Liver (tissue), 9 donors: ENCODE data around the gene LRRC32. TPM values are rescaled to one million over a fixed set of nuclear protein-coding genes. Genes with fewer than 3 reads are reported as not detected.
A peak's percentile ranks its signal among the peaks of the same experiment; 100 is the strongest.

Source experiments
- DNase-seq: peaks from one replicate; pipeline ENCODE4 v3.0.0-alpha.2; 2017; ENCODE audit warnings: low spot score
- H3K27ac ChIP-seq, 2 donors: one replicate each; pipeline ENCODE4 v1.7.0; 2013; ENCODE audit warnings: inconsistent platforms in 2 of 2, low read length in 2 of 2, control low read depth in 1 of 2, low read depth in 1 of 2, mild to moderate bottlenecking in 1 of 2
- H3K27me3 ChIP-seq, 4 donors: one replicate each; pipeline versions ENCODE4 v1.6.1 to v1.7.0; 2013; ENCODE audit warnings: low read length in 3 of 4, inconsistent platforms in 1 of 4, mild to moderate bottlenecking in 1 of 4, moderate library complexity in 1 of 4; ENCODE audit not compliant: control insufficient read depth in 4 of 4, insufficient read depth in 4 of 4
- H3K36me3 ChIP-seq, 4 donors: one replicate each; pipeline versions ENCODE4 v1.6.1 to v1.7.0; 2013; ENCODE audit warnings: low read length in 3 of 4, mild to moderate bottlenecking in 3 of 4, low read depth in 1 of 4, moderate library complexity in 1 of 4; ENCODE audit not compliant: control insufficient read depth in 4 of 4, insufficient read depth in 3 of 4
- H3K4me1 ChIP-seq, 4 donors: one replicate each; pipeline versions ENCODE4 v1.6.1 to v1.7.0; 2013; ENCODE audit warnings: low read length in 3 of 4, mild to moderate bottlenecking in 3 of 4, moderate library complexity in 1 of 4; ENCODE audit not compliant: control insufficient read depth in 4 of 4, insufficient read depth in 4 of 4
- H3K4me3 ChIP-seq, 3 donors: one replicate each; pipeline versions ENCODE4 v1.6.1 to v1.7.0; 2013; ENCODE audit warnings: low read length in 3 of 3, control low read depth in 1 of 3, low read depth in 1 of 3, mild to moderate bottlenecking in 1 of 3
- H3K9ac ChIP-seq, 2 donors: one replicate each; pipeline ENCODE4 v1.7.0; 2013; ENCODE audit warnings: low read length in 2 of 2, mild to moderate bottlenecking in 2 of 2, moderate library complexity in 2 of 2, control low read depth in 1 of 2, low read depth in 1 of 2
- H3K9me3 ChIP-seq, 4 donors: one replicate each; pipeline versions ENCODE4 v1.6.1 to v1.7.0; 2013; ENCODE audit warnings: low read length in 3 of 4; ENCODE audit not compliant: control insufficient read depth in 4 of 4
- CTCF ChIP-seq: fragments of 150-350 bp; IDR thresholded peaks from 2 replicates; pipeline ENCODE4 v1.5.1; 2017; ENCODE audit warnings: improper control_type of control experiment, low read depth, low read length; ENCODE audit not compliant: missing input control
- GABPA ChIP-seq, 2 donors: IDR thresholded peaks in 1 of 2; conservative IDR thresholded peaks in 1 of 2; 2 replicates each; pipeline ENCODE4 v1.6.1; 2016; ENCODE audit warnings: antibody characterized with exemption in 2 of 2, mild to moderate bottlenecking in 1 of 2, moderate library complexity in 1 of 2
- HNF4A ChIP-seq, 2 donors: conservative IDR thresholded peaks; 2 replicates each; pipeline ENCODE4 v1.6.1; 2016; ENCODE audit warnings: antibody characterized with exemption in 2 of 2, mild to moderate bottlenecking in 2 of 2
- HNF4G ChIP-seq: IDR thresholded peaks from 2 replicates; pipeline ENCODE4 v1.6.1; 2016; ENCODE audit warnings: antibody characterized with exemption
- JUND ChIP-seq, 2 donors: IDR thresholded peaks; 2 replicates each; pipeline ENCODE4 v1.6.1; 2016; ENCODE audit warnings: antibody characterized with exemption in 2 of 2
- NR2F2 ChIP-seq: IDR thresholded peaks from 2 replicates; pipeline ENCODE4 v1.6.1; 2016; ENCODE audit warnings: antibody characterized with exemption
- RAD21 ChIP-seq, 2 donors: IDR thresholded peaks; 2 replicates each; pipeline ENCODE4 v1.6.1; 2016; ENCODE audit warnings: antibody characterized with exemption in 2 of 2, mild to moderate bottlenecking in 2 of 2
- RXRA ChIP-seq, 2 donors: IDR thresholded peaks; 2 replicates each; pipeline ENCODE4 v1.6.1; 2017 to 2018; ENCODE audit warnings: antibody characterized with exemption in 2 of 2, mild to moderate bottlenecking in 1 of 2
- SP1 ChIP-seq: IDR thresholded peaks from 2 replicates; pipeline ENCODE4 v1.6.1; 2018; ENCODE audit warnings: antibody characterized with exemption, mild to moderate bottlenecking
- YY1 ChIP-seq: IDR thresholded peaks from 2 replicates; pipeline ENCODE4 v1.6.1; 2016; ENCODE audit warnings: antibody characterized with exemption, mild to moderate bottlenecking
- WGBS: extraction: QIAGEN DNeasy Blood & Tissue Kit; methylation state at CpG from one replicate; pipeline ENCODE4 v1.1.7; 2013; 5-methylcytosine and 5-hydroxymethylcytosine counted together
- polyA plus RNA-seq, 2 donors: library from polyadenylated mRNA; stranded (reverse) in 1 of 2; unstranded in 1 of 2; fragments of 200-250 nt in 1 of 2; fragments of >200 nt in 1 of 2; fragmentation: Nextera tagmentation in 1 of 2; extraction: Ambion mirVana in 1 of 2; gene quantifications; one replicate each; pipeline versions ENCODE4 v1.2.1 to v1.2.3, GENCODE V29; 2013 to 2015
- total RNA-seq, 2 donors: library from RNA; depleted of rRNA; stranded (reverse); fragments of >200 nt; gene quantifications; one replicate each; pipeline ENCODE4 v1.2.3, GENCODE V29; 2014
- TF ChIP-seq, protein P1 (sequence below): IDR thresholded peaks from 2 replicates; pipeline ENCODE4 v1.6.1; 2016; ENCODE audit warnings: antibody characterized with exemption, mild to moderate bottlenecking
- TF ChIP-seq, protein P2 (sequence below): IDR thresholded peaks from 2 replicates; pipeline ENCODE4 v1.6.1; 2016; ENCODE audit warnings: antibody characterized with exemption
- donor health status: healthy.
- donor health status: healthy.
- donor health status: healthy.
- donor health status: healthy.
- donor health status: healthy.

The LRRC32 gene
- total and polyA plus RNA-seq, 4 donors = 5.4 to 15.4 (median 9.3) TPM

DNA sequence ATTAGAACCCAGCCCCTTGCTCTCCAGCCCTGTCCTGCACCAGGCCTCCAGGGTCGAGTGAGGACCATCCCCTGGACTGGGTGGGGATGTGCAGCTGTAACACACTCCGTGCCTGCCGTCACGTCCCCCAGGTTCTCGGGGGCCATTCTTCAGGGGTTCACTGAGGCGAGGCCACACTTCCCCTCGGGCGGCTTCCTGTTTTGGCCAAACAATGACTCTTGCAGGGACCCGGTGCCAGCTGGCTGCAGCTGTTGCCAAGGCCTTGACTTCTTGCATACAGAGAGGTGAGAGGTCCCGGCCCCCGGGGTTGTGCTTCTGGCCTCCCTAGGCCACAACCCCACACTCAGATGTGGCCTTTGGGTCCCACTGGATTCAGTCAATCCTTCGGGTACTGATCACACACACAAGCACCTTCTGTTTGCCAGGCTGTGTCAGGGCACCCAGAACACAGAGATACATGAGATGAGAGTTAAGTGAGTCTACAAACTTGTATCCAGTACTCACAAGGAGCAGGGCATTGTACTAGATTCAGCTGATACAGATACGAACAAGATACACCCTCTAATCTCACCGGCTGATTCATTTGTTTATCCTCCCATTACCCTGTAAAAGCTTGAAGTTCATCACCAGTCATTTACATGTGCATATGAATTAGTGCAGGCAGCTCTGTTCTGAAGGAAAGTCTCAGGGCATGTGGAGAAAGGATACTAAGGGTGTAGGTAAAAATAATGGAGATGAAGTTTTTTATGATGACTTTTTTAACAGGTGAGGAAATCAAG lies 32.9 kb downstream of the LRRC32 start:
- 55% methylated on average over 14 of the region's 14 CpGs for WGBS
- DNase-seq = peak; percentile 35
- no peaks in the 10 kb centered on the region for H3K36me3 ChIP-seq
- peak overlapping the region in 1 of 2 donors; percentile 4 for H3K27ac ChIP-seq
- H3K9ac ChIP-seq = no peak overlapping the region
- no peaks in the 10 kb centered on the region for H3K4me1 ChIP-seq
- TF ChIP-seq JUND (IDR thresholded peaks at IDR 0.05) (no peak), GABPA (IDR thresholded peaks at IDR 0.05 in 1 of 2, conservative IDR thresholded peaks at IDR 0.05 in 1 of 2) (no peak), YY1 (no peak), HNF4A (conservative IDR thresholded peaks at IDR 0.05) (no peak), NR2F2 (peak; percentile 99), CTCF (no peak), SP1 (peak; percentile 19), HNF4G (no peak), RAD21 (IDR thresholded peaks at IDR 0.05) (peak in 1 of 2 donors; percentile 5), RXRA (IDR thresholded peaks at IDR 0.05) (peak in 1 of 2 donors; percentile 53)
- TF ChIP-seq, protein P1, sequence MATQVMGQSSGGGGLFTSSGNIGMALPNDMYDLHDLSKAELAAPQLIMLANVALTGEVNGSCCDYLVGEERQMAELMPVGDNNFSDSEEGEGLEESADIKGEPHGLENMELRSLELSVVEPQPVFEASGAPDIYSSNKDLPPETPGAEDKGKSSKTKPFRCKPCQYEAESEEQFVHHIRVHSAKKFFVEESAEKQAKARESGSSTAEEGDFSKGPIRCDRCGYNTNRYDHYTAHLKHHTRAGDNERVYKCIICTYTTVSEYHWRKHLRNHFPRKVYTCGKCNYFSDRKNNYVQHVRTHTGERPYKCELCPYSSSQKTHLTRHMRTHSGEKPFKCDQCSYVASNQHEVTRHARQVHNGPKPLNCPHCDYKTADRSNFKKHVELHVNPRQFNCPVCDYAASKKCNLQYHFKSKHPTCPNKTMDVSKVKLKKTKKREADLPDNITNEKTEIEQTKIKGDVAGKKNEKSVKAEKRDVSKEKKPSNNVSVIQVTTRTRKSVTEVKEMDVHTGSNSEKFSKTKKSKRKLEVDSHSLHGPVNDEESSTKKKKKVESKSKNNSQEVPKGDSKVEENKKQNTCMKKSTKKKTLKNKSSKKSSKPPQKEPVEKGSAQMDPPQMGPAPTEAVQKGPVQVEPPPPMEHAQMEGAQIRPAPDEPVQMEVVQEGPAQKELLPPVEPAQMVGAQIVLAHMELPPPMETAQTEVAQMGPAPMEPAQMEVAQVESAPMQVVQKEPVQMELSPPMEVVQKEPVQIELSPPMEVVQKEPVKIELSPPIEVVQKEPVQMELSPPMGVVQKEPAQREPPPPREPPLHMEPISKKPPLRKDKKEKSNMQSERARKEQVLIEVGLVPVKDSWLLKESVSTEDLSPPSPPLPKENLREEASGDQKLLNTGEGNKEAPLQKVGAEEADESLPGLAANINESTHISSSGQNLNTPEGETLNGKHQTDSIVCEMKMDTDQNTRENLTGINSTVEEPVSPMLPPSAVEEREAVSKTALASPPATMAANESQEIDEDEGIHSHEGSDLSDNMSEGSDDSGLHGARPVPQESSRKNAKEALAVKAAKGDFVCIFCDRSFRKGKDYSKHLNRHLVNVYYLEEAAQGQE = no peak
- TF ChIP-seq, protein P2, sequence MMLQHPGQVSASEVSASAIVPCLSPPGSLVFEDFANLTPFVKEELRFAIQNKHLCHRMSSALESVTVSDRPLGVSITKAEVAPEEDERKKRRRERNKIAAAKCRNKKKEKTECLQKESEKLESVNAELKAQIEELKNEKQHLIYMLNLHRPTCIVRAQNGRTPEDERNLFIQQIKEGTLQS = no peak
- H3K27me3 ChIP-seq = peaks cover 0 to 2% (median 0%) of the 10 kb centered on the region in 4 donors
- H3K9me3 ChIP-seq = no peaks in the 10 kb centered on the region
- no peak overlapping the region for H3K4me3 ChIP-seq

GRCh38 chr11:76636826-76637460 lies 33.6 kb downstream of the LRRC32 start:
- Histone ChIP-seq H3K27ac (peak overlapping the region in 1 of 2 donors; percentile 4), H3K9ac (no peak overlapping the region), H3K9me3 (no peaks in the 10 kb centered on the region), H3K36me3 (no peaks in the 10 kb centered on the region), H3K27me3 (peaks cover 0 to 1% (median 0%) of the 10 kb centered on the region in 4 donors), H3K4me1 (no peaks in the 10 kb centered on the region), H3K4me3 (no peak overlapping the region)
- DNase-seq = peak; percentile 27
- 88% methylated on average over 6 of the region's 6 CpGs for WGBS
- TF ChIP-seq CTCF = no peak
- no peak for TF ChIP-seq HNF4G
- TF ChIP-seq SP1 = no peak
